Fibroblast of peridontal ligament (primary cell): ENCODE data around the gene SEMA7A.
"Not testable (repeated sequence)": the region's sequence is repeated elsewhere in the genome, so short reads cannot be mapped to it uniquely, and the experiment has no call there.

ENCODE experiments used
- DNase-seq: peaks from one replicate; pipeline ENCODE4 v3.0.0-alpha.2; 2010; ENCODE audit errors: extremely low read depth

SEMA7A gene

DNA sequence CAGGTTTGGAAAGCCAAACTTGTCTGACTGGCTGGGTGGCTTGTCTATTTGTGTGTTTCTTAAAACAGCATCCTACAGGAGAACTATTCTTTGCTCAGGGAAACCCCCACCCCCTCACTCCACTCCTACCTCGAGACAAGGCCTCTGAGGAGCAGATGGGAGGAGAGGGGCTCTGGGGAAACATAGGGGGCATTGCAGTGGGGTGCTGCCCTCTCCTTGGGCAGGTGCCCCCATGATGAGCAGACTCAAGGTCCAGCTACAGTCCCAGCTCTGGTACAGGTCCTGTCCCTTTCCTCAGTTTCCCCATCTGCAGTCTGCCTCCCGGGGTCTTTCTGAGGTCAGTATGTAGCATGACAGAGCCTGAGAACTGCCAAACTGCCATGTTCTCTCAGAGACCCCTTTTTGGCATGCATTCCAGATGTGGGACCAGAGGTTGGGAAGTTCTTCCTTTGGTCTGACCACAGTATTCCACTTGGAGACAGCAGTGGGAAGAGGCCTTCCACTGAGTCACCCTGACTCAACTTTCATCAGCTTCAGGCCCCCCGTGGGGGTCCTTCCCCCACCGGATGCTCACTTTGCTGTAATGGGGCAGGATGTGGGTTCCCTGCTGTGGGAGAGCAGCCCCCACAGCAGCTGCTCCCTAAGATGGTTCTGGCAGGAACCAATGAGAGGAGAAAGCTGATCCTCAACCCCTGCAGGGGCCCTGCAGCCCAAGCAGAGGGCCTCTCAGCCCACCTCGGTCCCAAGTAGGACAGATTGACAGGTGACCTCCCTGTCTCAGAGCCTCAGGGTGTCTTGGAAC is 34.0 kb downstream of the SEMA7A start:
- DNase-seq, result no peak

DNA sequence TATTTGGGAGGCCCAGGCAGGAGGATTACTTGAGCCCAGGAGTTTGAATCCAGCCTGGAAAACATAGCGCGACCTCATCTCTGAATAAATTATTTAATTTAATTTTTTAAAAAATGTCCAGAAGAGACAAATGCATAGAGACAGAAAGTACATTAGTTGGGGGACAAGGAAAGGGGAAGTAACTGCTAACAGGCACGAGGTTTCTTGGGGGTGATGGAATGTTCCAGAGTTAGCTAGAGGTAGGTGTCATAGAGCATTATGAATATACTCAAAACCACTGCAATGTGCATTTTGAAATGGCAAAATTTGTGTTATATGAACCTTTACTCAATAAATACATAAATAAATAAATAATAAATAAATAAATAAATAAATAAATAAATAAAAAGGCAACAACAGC is 34.7 kb downstream of the SEMA7A start:
- no peak for DNase-seq

DNA sequence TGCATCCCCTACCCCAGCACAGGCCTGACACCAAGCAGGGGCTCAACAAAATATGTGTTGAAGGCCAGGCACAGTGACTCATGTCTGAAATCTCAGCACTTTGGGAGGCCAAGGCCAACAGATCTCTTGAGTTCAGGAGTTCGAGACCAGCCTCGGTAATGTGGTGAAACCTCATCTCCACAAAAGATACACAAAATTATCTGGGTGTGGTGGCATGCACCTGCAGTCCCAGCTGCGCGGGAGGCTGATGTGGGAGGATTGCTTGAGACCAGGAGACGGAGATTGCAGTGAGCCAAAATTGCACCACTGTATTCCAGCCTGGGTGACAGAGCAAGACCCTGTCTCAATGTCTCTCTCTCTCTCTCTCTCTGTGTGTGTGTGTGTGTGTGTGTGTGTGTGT is 35.6 kb downstream of the SEMA7A start:
- no peak for DNase-seq

DNA sequence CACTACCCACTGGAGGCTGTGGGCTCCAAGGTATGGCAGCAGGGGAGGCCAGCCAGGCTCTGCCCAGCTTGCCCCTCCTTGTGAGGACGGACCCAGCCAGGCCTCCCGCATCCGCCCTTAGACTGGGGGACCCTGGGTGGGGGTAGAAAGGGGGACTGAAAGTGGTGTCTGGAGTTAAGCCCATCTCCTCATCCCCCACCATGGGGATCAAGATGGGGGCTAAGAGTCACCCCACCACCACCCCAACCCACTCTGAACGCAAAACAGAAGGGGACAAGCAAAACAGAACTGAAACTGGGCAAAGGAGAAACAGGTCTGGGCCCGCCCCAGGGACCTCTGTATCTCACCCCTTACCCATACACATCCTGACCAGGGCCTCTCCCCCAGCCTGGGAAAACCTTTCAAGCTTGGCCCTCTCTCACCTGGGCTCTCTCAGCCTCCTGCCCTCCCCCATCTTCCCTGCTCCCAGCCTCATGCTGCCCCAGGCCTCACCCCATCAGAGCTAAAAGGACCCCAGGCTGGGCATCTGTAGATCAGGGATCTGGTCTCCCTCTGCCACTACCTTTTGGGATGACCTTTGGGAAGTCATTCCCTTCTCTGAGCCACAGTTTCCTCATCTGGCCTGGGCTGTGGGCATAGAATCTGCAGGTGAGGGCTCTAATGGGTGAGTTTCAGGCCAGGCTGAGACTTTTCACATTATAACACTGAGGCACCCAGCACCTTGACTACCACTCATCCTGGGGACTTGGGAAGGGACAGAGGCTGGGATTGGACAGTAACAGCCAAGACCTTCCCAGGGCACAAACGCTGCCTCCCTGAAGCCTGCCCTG is 36.3 kb downstream of the SEMA7A start:
- DNase-seq, result no peak

DNA sequence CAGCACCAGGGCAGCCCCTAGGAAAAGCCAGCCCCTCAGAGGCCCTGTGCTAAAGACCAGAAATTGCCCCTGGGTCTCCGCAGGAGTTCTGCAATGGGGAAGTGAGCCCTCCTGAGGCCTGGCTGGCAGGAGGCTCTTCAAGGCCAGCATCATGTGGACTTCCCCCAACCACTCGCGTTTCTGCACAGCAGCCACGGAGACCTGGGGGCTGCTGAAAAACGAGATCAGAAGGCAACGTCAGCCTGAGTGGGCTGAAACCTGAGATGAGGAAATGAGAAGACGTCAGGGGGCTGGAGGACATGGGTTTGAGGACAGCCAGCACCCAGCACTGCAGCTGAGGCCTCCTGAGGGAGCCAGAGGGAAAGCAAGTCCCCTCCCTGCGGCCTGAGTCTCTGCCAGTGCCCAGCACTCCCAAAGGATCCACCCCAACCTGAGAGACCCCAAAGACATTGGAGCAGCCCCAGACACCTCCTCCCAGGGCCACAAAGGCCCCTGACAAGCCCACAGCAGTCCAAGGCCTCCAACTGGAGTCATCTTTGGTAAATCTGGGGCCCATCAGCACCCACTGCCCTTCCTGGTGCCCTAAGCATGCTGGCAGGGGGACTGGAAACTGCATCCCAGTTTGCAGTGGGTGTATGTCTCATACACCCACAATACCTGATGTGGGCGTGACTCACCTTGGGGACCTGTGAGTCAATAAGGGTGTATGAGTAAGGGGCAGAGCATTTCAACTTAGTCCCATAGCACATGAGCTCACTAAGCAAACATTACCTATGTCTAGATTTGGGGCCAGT is 37.1 kb downstream of the SEMA7A start:
- no peak for DNase-seq

DNA sequence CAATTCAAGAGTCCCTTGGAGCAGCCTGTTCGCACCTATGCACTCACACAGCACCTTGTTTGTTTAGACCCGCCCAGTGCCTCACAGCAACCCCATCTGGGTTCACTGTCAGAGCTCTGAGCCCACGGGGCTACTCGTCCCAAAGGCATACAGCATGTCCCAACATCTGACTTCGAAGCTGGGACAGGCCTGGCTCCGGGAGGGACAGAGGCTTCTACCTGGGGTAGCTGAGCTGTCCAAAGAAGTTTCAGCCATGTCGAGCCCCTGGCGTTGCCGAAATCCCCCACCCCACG is 37.7 kb downstream of the SEMA7A start:
- DNase-seq, result no peak

DNA sequence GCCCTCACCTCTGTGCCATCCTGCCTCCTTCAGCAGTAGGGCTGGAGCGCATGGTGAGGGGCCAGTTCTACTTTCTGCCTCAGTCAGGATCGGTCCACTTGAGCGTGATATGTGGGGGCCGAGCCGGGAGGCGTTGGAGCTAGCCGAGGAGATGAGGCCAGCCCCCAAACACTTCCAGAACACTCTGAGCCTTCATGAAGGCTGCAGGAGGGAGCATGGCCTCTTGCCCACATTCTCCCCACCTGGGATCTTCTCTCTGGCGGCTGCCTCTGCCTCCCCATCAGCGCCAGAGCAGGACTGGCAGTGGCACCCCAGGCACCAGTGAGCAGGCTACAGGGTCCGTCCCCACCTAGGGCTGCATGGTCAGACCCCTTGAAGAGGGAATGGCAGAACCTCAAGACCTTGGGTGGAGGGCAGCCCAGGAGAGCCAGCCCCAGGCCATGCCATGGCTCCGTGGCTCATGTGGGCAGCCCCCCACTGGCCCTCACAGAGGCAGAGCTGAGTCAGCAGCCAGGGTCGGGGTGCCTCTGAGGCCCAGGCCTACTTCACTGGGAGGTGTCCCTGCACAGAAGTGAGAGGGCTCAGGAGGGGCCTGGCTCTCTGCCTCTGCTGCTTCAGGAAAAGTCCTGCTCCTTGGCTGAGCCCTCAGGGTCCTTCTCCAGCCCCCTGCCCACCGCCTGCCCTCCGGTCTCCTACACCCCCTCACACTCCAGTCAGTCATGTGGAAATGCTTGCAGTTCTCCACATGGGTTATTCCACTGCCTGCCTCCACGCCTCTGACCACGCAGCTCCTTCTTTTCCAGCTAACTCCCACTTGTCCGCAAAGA is 38.2 kb downstream of the SEMA7A start:
- no peak for DNase-seq

DNA sequence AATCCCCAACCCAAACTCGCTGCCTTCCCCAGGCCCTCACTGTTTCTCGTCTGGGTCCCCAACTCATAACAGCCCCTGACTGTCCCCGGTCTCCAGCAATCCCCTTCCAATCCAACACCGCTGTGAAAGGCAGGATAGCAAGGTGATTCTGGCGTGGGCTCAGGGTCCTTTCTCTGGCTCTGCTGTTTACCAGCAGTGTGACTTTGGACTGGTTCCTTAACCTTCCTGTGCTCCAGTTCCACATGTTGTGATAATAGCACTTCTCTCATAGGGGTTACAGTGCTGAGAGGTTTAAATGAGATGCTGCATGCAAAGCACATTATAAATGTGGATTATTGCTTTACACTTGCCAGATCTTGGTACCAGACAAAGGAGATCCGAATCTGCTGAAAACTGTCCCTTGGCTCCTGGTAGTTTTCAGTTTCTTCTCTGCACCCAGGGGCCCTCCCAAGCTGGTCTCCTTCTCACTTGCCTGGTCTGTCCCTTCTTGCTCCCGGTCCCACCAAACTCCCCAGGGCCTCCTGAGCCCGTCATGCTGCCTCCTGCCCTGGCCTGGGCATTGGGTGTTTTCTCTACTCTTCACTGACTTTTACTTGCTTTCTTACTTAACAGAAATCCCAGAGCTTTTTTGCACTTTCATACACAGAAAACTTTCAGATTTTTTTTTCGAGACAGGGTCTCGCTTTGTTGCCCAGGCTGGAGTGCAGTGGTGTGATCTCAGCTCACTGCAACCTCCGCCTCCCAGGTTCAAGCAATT is 39.5 kb downstream of the SEMA7A start:
- DNase-seq, result no peak

DNA sequence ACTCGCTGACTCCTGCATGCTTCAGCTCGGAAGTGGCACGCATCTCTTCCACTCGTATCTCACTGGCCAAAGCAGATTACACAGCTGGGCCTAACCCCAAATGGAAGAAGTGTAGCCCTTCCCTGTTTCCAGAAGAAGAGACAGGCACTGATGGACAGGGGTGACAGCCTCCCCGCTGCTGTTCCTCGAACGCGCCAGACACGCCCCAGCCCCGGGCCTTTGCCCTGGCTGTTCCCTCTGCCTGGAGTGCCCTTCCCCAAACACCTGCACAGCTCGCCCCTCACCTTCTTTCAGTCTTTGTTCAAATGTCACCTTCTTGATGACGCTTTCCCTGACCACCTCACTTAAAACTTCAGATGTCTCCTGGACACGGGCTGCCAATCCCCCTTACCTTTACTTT is 40.3 kb downstream of the SEMA7A start:
- no peak for DNase-seq

DNA sequence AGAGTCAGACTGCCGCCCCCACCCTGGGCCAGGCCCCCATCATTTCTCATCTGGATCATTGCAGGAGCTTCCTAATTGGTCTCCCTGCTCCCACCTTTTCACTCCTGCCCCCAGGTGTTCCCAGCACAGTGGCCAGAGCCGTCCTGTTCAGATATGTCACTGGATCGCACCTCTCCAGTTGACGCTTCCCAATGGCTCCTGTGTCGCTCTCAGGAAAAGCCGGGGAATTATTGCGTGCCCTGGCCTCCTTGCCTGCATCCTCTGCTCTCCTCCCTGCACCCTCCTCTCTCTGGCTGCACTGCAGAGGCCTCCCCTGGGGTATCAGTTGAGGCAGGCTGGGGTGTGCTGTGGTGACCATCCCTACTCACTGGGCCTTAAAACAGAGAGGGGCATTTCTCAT is 40.9 kb downstream of the SEMA7A start:
- no peak for DNase-seq

DNA sequence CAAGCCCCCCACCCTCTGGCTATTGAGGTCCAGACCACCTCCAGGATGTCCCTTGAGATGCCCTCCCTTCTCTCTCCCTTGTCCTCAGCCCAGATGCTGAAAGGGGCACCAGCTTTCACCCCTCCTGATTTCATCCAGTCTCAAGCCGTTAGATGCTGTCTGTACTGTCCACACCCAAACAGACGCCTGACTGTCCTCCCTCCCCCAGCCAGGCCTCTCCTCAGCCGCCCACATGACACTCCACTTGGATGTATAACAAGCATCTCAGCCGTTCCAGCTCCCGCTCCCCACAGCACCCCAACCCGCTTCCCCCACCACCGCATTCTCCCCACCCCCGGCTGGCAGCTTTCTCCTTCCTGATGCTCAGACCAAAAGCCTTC is 41.3 kb downstream of the SEMA7A start:
- peak; percentile 29 for DNase-seq

DNA sequence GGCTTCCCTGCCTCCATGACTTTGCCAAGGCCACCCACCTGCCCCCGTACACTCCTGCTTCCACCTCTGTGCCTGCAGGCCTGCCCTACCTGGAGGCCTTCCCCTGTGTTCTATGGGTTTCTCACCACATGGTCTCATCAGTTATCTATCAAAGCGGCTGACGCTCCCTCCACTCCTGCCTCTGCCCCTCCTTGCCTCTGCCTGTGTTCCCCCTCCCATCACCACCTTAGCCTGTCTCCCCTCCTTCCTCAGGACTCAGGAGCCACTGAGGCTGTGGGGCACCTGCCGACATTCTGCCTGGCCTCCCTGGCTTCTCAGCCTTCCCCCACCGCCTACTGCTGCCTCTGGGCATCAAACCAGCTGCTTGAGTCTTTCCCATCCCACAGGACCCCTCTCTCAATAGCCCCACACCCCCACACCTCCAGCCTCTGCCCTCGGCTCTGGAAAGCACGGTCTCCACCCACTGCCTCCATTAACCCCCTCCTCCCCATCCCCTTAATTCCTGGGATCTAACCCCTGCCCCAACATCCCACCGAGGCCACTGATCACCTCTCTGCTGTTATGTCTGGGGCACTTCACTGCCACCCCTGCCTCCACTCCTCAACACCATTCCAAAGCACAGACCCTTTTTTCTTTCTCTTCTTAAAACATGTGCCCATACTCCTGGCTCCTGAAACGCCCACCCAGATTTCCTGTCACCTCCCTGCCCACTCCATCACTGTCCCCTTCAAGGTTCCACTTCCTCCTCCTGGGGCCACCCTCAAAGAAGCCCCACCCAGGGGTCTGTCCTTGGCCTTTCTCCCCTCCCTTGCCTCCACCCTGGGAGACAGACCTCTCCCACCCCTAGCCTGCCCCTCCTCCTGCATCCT is 41.9 kb downstream of the SEMA7A start:
- DNase-seq, result no peak

DNA sequence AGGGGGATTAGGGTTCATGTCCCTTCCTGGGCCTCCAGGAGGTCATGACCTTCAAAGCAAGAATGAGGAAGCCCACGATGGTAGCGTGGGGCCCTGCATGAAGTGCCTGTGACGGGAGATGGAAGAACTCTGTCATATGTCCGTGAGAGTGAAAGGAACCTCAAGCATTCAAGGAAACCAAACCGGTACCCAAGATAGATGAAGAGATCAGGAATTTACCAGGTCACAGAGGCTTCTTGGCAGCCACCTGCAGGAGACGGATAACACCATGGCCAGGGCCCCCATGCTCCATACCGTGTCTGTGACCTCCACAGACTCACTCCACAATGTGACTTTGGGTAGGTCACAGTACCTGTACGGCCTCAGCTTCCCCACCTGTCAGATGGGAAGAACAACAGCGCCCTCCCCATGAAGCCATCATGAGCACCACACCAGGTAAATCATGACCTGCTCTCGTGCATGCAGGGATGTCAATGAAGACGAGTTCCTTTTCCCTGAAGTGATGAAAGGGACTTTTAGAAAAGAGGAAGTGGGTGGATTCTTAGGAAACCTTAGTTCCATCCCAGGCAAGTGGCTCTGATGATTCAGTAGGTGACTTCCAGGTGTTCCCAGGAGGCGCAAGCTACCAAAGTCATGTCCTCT is 43.0 kb downstream of the SEMA7A start:
- DNase-seq, result no peak

DNA sequence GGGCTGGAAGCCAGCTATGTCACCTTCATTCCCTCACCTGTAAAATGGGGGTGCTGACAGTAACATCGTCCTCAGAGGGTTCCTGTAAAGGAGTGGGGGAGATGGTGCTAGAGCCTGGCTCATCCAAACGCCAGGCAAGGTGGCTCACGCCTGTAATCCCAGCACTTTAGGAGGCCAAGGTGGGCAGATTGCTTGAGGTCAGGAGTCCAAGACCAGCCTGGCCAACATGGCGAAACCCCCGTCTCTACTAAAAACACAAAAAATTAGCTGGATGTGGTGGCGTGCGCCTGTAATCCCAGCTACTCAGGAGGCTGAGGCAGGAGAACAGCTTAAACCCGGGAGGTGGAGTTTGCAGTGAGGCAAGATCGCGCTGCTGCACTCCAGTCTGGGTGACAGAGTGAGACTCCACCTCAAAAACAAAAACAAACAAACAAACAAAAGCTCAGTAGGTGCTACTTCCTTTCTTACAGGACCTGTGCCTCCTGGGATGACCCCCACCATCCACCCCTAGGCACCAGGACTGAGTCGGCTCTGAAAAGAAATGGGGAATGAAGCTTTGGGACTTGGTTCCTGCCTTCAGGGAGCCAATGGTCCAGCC is 43.6 kb downstream of the SEMA7A start:
- not testable (repeated sequence) for DNase-seq

DNA sequence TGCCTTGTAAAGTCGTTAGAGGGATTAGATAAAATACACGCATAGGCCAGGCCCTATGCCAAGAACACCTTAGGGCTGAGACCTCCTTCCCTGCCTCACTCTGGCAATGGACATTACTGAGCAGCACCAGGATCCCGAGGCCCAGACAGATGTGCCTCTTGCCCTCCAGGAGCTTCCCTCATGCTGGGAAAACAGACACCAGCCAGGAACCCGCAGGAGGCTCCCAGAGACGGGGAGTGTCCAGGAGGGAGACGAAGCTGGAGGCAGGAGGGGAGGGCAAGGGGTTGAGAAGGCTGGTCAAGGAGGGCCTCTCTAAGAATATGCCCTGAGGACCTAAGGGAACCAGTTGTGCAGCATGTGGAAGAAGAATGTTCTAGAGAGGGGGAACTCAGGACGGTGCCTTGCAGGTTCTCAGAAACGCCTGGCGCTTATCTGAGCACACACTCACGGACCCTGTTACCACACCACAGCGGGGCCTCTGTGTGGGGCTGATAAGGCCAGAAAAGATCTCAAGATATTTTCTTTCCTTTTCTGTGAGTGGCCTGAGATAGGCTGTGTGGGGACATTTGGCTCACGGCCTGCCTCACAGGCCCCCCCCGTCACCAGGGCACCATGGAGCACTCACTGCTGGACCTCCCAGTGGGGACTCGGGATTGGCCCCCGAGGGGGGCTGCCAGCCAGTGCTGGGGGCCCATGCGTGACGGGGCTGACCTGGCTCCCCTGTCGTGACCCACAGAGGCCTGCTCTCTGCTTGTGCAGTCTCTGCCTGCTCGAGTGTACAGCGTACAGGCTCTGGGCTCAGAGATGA is 44.3 kb downstream of the SEMA7A start:
- no peak for DNase-seq

DNA sequence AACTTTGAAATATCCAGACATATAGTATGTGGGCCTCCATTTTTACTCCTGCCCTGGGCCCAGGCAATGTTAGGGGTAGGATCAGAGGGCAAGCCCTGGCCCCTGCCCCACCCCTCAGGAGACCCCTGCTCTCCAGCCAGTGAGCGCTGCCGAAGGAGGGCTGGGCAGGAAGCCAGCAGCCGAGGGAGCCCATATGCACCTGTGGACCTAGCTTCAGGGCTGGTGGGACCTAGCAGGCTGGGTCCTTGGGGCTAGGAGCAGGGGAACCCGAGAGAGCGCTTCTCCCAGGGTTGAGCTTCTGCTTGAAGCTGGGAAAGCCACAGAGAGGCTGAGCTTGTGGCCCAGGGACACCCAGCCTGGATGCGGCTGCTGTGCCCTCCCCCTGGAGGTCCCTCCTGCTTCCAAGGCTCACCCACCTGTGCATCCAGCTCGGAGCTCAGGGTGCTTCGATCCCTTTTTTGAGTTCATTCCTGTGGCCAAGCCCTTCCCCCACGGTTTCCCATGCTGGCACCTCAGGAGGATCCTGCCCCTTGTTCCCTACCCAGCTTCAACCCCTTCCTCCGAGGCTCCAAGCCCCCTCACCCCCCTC is 45.3 kb downstream of the SEMA7A start:
- no peak for DNase-seq

DNA sequence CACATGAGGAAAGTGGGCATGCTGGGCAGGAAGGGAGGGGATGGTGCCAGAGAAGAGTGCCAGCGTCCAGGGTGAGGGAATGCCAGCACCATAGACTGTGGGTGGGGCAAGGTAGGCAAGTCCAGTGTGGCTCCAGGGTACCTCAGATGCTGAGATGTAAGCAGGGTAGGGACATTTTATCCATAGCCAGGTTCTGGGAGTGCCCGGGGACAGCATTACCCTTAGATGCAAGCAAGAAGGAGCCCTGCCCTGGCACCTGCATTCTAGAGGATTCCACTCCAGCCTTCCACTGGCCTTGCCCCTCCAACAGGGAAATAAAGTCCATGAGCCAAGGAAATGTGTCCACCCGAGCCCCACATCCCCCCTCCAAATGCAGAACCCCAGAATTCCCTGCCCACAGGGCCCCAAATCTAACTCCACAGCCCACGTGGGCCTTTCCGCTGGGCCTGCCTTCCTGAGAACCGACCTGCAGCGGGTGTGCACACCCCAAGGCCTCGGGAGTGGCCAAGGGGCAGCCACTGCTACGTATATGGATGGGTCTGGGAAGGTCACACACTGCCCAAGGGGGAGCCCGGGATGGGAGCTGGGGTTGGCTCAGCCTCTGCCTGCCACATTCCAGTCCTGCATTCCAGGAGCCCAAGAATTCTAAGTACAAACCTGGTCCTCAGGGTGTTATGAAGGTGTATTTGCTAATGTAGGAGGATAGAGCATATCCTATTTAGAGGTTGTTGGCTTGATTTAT is 46.0 kb downstream of the SEMA7A start:
- no peak for DNase-seq
